Endothelial cell of umbilical vein (primary cell): ENCODE measurements around the gene ZNF524. TPM values are rescaled to one million over a fixed set of nuclear protein-coding genes. Genes with fewer than 3 reads are reported as not detected.

Experiments used
- BruUV-seq: library from RNA; stranded (reverse); fragments of 400-500 nt; replicated peaks from 2 replicates; lab custom pipeline; 2021; lab: Mats Ljungman, UMichigan
- CTCF ChIA-PET: fragments of 300-600, 350-600 bp; sonication (Branson Sonifier 250); formaldehyde crosslinking; loops from one replicate; lab custom pipeline; 2021; ENCODE audit warnings: antibody characterized with exemption, inconsistent platforms; lab: Charles Lee
- POLR2A ChIA-PET: fragments of 300-600, 350-600 bp; sonication (Branson Sonifier 250); formaldehyde crosslinking; loops from one replicate; lab custom pipeline; 2021; ENCODE audit warnings: antibody characterized with exemption, inconsistent platforms; lab: Charles Lee
- DNase-seq: peaks from one replicate; pipeline ENCODE4 v3.0.0-alpha.2; 2011; ENCODE audit warnings: low read depth, low spot score
- FAIRE-seq: peaks from 2 replicates; lab custom pipeline; 2011; peaks lifted over from hg19 to GRCh38; lab: Jason Lieb, UNC
- H2AFZ ChIP-seq: 2 replicates; pipeline ENCODE4 v1.6.0; 2012; ENCODE audit warnings: low read depth, low read length, control low read depth, inconsistent platforms
- H3K27ac ChIP-seq: 2 replicates; pipeline ENCODE4 v1.5.1; 2011; ENCODE audit warnings: low read depth, mild to moderate bottlenecking, control low read depth, low read length, moderate library complexity; ENCODE audit not compliant: insufficient read depth
- H3K27me3 ChIP-seq, 2 experiments: 2 replicates each; pipeline versions ENCODE4 v1.6.0 to v1.6.1; 2011; ENCODE audit warnings: low read length in 2 of 2, mixed read lengths in 1 of 2; ENCODE audit not compliant: control insufficient read depth in 2 of 2, insufficient read depth in 2 of 2
- H3K36me3 ChIP-seq, 2 experiments: 2 replicates in 1 of 2; 3 replicates in 1 of 2; pipeline ENCODE4 v1.5.1; 2011; ENCODE audit warnings: low read length in 2 of 2, mild to moderate bottlenecking in 1 of 2, moderate library complexity in 1 of 2; ENCODE audit not compliant: control insufficient read depth in 2 of 2, insufficient read depth in 2 of 2; ENCODE audit errors: extremely low read depth in 1 of 2
- H3K4me1 ChIP-seq: 3 replicates; pipeline ENCODE4 v1.5.1; 2011; ENCODE audit warnings: mild to moderate bottlenecking, low read length; ENCODE audit not compliant: control insufficient read depth, insufficient read depth; ENCODE audit errors: extremely low read depth
- H3K4me2 ChIP-seq: 2 replicates; pipeline ENCODE4 v1.6.1; 2011; ENCODE audit warnings: low read length, control low read depth, mixed read lengths; ENCODE audit not compliant: insufficient read depth
- H3K4me3 ChIP-seq, 3 experiments: fragments of 200-600 bp in 1 of 3; sonication (generic), shearing (Covaris generic) in 1 of 3; replicated peaks in 1 of 3; 2 replicates each; pipeline ENCODE4 v1.5.1; 2011 to 2016; ENCODE audit warnings: control low read depth in 3 of 3, low read length in 3 of 3, mild to moderate bottlenecking in 2 of 3, inconsistent platforms in 1 of 3, low read depth in 1 of 3, moderate library complexity in 1 of 3; ENCODE audit not compliant: insufficient read depth in 1 of 3
- H3K79me2 ChIP-seq: 2 replicates; pipeline ENCODE4 v1.6.0; 2012; ENCODE audit warnings: low read length, inconsistent platforms; ENCODE audit not compliant: control insufficient read depth, insufficient read depth
- H3K9ac ChIP-seq: replicated peaks from 2 replicates; pipeline ENCODE3; 2011; ENCODE audit warnings: low read length, control low read depth; ENCODE audit not compliant: insufficient read depth; ENCODE audit errors: extremely low read depth
- H3K9me1 ChIP-seq: replicated peaks from 3 replicates; pipeline ENCODE4 v1.6.0; 2011; ENCODE audit warnings: mild to moderate bottlenecking, low read length; ENCODE audit not compliant: control insufficient read depth, insufficient read depth; ENCODE audit errors: extremely low read depth
- H3K9me3 ChIP-seq: replicated peaks from 2 replicates; pipeline ENCODE4 v1.5.1; 2012; ENCODE audit warnings: low read length, inconsistent platforms; ENCODE audit not compliant: control insufficient read depth, insufficient read depth
- H4K20me1 ChIP-seq: replicated peaks from 2 replicates; pipeline ENCODE3; 2011; ENCODE audit warnings: mild to moderate bottlenecking, low read length; ENCODE audit not compliant: control insufficient read depth, insufficient read depth; ENCODE audit errors: extremely low read depth
- EZH2 ChIP-seq: IDR thresholded peaks from 2 replicates; pipeline ENCODE4 v1.6.1; 2012; ENCODE audit warnings: borderline replicate concordance, low read depth, mild to moderate bottlenecking, moderate library complexity, low read length, inconsistent platforms; ENCODE audit not compliant: severe bottlenecking
- FOS ChIP-seq: IDR thresholded peaks from 2 replicates; pipeline ENCODE4 v1.6.1; 2011; ENCODE audit warnings: mild to moderate bottlenecking, low read length, moderate library complexity, borderline replicate concordance; ENCODE audit not compliant: insufficient read depth
- GATA2 ChIP-seq: IDR thresholded peaks from 2 replicates; pipeline ENCODE4 v1.7.0; 2011; ENCODE audit warnings: low read depth, mild to moderate bottlenecking, moderate library complexity, mixed read lengths, low read length; ENCODE audit not compliant: insufficient read length, insufficient read depth
- JUN ChIP-seq: IDR thresholded peaks from 2 replicates; pipeline ENCODE4 v1.6.1; 2011; ENCODE audit warnings: borderline replicate concordance, low read depth; ENCODE audit not compliant: insufficient read length, insufficient read depth
- MAX ChIP-seq: IDR thresholded peaks from 2 replicates; pipeline ENCODE4 v1.6.1; 2011; ENCODE audit not compliant: insufficient read depth, insufficient read length
- MYC ChIP-seq: IDR thresholded peaks from one replicate; pipeline ENCODE4 v1.6.1; 2011; ENCODE audit warnings: mild to moderate bottlenecking, low read depth, low read length
- POLR2A ChIP-seq: IDR thresholded peaks from 2 replicates; pipeline ENCODE4 v1.6.1; 2012; ENCODE audit warnings: low read depth, mild to moderate bottlenecking, control low read depth, low read length
- POLR2AphosphoS5 ChIP-seq: IDR thresholded peaks from 2 replicates; pipeline ENCODE4 v1.6.1; 2012; ENCODE audit warnings: low read depth, mild to moderate bottlenecking, control low read depth, low read length, moderate library complexity; ENCODE audit not compliant: insufficient read depth
- dilution Hi-C: fragments of 300-500 bp; cut with MboI; formaldehyde crosslinking; loops from one replicate; pipeline ENCODE4 v1.15.0; 2019; ENCODE audit warnings: low sequenced_read_pairs; ENCODE audit not compliant: extremely low pct_ligation_motif_present
- intact Hi-C: fragments of 100-400 bp; cut with micrococcal nuclease; formaldehyde crosslinking; loops from one replicate; pipeline ENCODE4 v1.10.0; 2022
- polyA plus RNA-seq, 4 experiments: library from polyadenylated mRNA; depleted of rRNA in 3 of 4; stranded (reverse) in 3 of 4; unstranded in 1 of 4; fragments of >200 nt; gene quantifications; 2 replicates each; pipeline versions ENCODE4 v1.2.1 to v1.2.3, GENCODE V29; 2011 to 2012; ENCODE audit warnings: missing spikeins in 1 of 4
- total RNA-seq: library from RNA; stranded (reverse); gene quantifications from 2 replicates; pipeline ENCODE4 v1.2.3, GENCODE V29; 2021
- TF ChIP-seq, protein P1 (sequence below), 2 donors: IDR thresholded peaks; 1 replicate in 1 of 2; 2 replicates in 1 of 2; pipeline ENCODE4 v1.5.1; 2011; ENCODE audit warnings: low read length in 2 of 2, mild to moderate bottlenecking in 2 of 2, moderate library complexity in 2 of 2, control low read depth in 1 of 2, inconsistent platforms in 1 of 2, low read depth in 1 of 2; ENCODE audit not compliant: insufficient read depth in 1 of 2; ENCODE audit errors: extremely low read depth in 1 of 2

Gene ZNF524
- total and polyA plus RNA-seq, 2 donors (not counting 3 experiments of a cell fraction or from before 2014, with no cell fraction given): 15.2 to 15.4 TPM

- no peak overlapping the region for H3K4me3 ChIP-seq
- H2AFZ ChIP-seq: no peak overlapping the region
- H3K79me2 ChIP-seq: peaks cover 23% of the 10 kb centered on the region
- intact Hi-C loops (loop anchor here (5.0 kb wide), 1 partner anchor 558 kb away; no protein-coding TSS in a partner anchor), dilution Hi-C loops (no loop called here)
- BruUV-seq: TSS peak; percentile 32
- no peak overlapping the region for H3K27ac ChIP-seq
- H3K27me3 ChIP-seq: no peaks in the 10 kb centered on the region
- no peak overlapping the region for H3K4me2 ChIP-seq
- POLR2A ChIA-PET: no interaction called here
- H3K9me1 ChIP-seq: no peaks in the 10 kb centered on the region
- TF ChIP-seq EZH2 (no peak), FOS (no peak), POLR2A (no peak), POLR2AphosphoS5 (no peak), JUN (no peak), MAX (no peak), GATA2 (no peak), MYC (no peak)
- TF ChIP-seq, protein P1, sequence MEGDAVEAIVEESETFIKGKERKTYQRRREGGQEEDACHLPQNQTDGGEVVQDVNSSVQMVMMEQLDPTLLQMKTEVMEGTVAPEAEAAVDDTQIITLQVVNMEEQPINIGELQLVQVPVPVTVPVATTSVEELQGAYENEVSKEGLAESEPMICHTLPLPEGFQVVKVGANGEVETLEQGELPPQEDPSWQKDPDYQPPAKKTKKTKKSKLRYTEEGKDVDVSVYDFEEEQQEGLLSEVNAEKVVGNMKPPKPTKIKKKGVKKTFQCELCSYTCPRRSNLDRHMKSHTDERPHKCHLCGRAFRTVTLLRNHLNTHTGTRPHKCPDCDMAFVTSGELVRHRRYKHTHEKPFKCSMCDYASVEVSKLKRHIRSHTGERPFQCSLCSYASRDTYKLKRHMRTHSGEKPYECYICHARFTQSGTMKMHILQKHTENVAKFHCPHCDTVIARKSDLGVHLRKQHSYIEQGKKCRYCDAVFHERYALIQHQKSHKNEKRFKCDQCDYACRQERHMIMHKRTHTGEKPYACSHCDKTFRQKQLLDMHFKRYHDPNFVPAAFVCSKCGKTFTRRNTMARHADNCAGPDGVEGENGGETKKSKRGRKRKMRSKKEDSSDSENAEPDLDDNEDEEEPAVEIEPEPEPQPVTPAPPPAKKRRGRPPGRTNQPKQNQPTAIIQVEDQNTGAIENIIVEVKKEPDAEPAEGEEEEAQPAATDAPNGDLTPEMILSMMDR (IDR thresholded peaks at IDR 0.05; ENCODE audit: extremely low read depth in 1 of 2, insufficient read depth in 1 of 2, low read depth in 1 of 2, low read length in 2 of 2): no peak
- no peak overlapping the region for H3K9ac ChIP-seq
- no peaks in the 10 kb centered on the region for H3K9me3 ChIP-seq
- H3K4me1 ChIP-seq: peaks cover 35% of the 10 kb centered on the region
- DNase-seq (no peak), FAIRE-seq (no peak)
- CTCF ChIA-PET: no interaction called here
- H4K20me1 ChIP-seq: no peaks in the 10 kb centered on the region
- peaks cover 3 to 10% of the 10 kb centered on the region in 2 experiments for H3K36me3 ChIP-seq
Observed at GRCh38 chr19:55644842-55645511, 44.9 kb downstream of the ZNF524 start.
